Pulmonary artery endothelial cell (primary cell): ENCODE measurements around the gene GNMT. TPM values are rescaled to one million over a fixed set of nuclear protein-coding genes. Genes with fewer than 3 reads are reported as not detected.
"Not testable (repeated sequence)": the region's sequence is repeated elsewhere in the genome, so short reads cannot be mapped to it uniquely, and the experiment has no call there.

ENCODE experiments used
- DNase-seq: peaks from one replicate; pipeline ENCODE4 v3.0.0-alpha.2; 2011; ENCODE audit warnings: low read depth, low spot score
- total RNA-seq: library from RNA; depleted of rRNA; stranded (reverse); fragments of >200 nt; gene quantifications from 2 replicates; pipeline ENCODE4 v1.2.3, GENCODE V29; 2014

The GNMT gene
- total RNA-seq, 1 donor from 2014 or later: 0.13 TPM

DNA sequence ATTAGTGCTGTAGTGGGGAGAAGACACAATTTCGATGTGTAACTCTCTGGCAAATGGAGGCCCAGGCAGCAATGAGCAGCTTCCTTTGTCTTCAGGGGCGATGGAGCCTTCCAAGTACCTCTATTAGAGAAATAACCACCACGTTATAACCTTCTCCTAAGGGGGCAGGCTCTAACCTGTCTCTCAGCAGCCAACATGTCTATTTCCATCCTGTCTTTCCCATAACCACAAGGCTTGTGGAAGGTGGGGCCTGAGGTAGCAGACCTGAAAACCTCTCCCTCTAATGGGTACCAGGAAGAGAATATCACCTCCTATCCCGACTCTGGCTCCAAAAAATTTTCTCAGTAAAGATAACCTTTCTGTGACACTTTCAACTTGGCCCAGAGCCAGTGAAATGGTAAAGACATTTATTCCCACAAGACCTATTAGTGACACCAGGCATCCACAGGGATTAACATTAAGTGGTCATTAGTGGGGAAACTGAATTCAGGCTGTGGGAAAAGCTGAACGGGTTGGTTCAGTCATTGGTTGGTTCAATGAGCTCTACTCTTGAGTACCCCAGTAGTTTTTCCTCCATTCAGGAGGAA lies 14.5 kb downstream of the GNMT start:
- no peak for DNase-seq

DNA sequence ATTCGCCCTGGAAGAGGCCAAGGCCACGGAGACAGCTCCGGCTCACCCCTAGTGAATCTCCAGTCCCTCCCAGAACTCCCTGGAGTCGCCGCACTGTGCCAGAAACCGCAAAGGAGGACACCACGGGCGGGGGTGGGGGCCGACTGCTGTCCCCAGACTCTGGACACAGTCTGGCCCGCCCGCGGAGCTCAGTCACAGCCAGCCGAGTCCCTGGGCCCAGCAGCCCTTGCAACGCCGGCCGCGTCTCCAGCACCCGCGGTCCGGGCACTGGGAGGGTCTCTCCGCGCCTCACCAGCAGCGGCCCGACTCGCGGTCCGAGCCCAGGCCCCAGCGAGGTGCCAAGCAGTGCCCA lies 17.9 kb downstream of the GNMT start:
- no peak for DNase-seq

DNA sequence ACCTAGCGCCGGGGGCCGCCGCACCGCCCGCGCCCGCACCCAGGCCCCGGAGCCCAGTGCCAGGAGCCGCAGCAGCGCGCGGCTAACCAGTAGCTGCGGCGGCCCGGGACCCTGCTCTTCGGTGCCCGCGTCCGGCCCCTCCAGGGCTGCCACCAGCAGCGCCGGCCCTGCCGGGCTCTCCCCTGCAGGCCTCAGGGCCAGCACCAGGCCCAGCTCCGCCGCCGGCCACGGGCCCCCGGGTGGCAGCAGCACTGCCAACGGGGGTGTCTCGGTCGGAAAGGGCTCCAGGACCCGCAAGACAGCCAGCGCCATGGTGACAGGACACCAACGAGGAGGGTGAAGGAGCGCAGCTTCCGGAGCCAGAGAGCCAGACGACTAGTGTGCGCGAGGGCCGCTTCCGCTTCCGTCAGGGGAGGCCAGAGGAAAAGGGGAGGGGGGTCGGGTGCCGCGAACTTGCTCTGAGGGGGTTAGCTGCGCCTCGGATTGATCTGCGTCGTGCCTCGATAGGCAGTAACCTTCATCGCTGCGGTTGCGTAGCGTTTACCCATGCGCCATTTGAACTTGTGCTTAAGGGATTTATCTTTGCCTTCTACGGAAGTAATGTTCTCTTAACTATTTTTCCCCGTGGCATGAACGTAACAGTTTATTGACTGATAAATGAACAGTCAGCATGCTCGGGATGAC lies 18.4 kb downstream of the GNMT start, which contains the start of gene PEX6:
PEX6 (minus strand) TSS at position 343 of the 684 bp plus-strand sequence; CDS start at position 312, 31 bp downstream.
- DNase-seq: peak; percentile 52

DNA sequence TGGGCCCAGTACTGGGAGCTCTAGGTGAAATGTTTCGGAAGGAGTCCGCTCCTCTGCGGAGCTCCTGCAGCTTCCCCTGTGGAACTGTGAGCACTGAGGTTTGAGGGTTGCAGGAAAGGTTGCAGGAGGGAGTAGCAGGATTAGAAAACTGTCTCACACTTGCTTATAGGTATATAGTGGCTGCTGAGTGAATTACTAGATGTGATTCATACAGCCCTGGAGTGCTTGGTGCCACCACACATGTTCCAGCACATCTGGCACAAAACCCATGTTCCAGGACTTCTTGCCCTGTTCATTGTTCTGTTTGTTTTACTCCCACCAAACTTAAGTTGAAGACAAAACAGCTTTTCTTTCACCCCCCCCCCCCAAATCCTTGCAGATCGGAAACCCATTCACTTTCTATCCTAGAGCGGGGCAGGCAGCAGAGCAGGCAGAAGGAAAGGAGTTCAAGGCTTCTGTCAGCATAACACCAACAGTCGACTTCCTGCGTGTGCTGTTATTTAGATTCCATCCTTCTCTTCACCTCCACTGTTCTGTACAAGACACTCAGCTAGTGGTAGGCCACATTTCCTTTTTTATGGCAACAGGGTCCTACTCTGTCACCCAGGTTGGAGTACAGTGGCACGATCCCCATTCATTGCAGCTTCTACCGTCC lies 19.1 kb downstream of the GNMT start:
- DNase-seq: no peak

DNA sequence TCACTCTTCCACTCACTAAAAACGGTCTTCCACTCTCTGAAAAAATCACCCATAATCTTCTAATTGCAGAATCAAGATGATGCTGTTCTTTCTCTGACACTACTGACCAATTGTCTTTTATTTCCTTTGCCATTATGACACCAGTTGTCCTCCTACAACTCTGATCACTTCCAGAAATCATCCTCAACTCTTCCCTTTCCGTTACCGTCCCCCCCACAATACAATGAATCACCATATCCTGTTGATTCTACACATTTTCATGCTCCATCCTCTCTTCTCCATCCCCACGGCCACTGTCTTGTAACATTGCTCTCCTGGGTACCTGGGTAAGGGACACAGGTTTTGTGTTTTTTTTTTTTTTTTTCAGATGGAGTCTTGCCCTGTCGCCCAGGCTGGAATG lies 21.3 kb downstream of the GNMT start:
- DNase-seq: no peak

DNA sequence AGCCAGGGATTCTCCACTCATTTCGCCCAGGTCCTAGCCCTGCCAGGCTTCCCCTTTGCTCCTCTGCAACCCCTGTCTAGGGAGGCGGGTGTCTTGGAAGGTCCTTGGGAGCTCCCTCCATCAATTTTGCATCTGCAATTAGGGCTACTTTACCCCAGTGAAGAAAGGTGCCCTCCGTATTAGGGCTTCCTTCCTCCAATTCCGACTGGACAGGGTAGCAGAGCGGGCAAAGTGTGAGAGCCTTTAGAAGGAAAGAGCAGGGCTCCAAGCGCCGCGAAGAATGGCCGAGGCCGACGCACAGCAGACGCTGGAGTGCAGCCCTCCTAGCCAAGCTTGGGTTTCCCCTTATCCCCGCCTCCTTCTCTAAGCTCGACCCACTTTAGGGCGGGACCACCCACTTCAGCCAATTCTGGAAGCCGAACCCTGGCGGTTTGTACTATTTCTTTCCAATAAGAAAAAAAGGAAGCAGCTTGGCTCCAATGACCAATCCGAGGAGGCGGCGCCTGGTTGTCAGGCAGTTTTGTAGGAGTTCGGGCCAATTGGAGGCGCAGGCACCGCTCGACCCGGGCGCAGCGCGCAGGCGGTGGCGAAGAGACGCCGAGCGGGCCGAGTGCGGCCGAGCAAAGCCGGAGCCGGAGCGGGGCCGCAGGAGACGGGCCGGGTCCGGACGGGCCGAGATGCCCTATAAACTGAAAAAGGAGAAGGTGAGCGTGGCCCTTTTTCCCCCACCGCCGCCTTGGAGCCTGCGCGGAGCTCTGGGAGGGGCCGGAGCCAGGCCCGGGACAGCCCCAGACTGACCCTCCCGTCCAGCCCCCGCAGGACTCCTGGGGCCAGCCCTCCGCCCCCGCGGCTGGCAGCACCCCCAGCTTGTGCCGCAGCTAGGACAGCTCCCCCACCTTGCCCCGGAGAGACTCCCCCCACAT lies 23.7 kb downstream of the GNMT start, which contains the start of gene PPP2R5D:
PPP2R5D (plus strand) TSS at position 570 of the 923 bp plus-strand sequence; CDS start at position 678, 108 bp downstream.
- peak; percentile 95 for DNase-seq

DNA sequence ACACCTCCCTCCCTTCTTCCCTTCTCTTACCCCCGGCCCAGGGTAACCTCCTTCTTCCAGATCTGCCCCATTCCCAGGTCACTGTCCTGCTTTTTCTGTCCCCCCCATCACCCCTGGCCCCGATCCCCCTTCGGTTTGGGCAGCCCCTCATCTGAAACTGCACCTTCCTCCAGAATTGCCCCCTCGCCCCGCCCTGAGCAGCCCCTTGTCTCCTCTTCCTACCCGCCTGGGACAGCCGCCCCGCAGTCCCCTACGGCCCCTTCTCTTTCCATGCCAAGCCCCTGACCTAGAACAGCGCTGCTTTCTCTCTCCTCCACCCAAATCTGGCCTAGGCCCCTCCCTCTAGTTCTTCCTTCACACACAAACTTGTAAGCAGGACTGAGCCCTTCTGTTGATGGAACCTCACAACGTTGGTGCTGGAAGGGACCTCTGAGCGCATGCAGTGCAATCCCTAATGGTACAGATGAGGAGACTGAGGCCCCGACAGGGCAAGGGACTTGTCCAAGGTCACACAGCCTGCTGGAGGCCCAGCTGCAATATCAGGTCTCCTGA lies 24.4 kb downstream of the GNMT start:
- no peak for DNase-seq

DNA sequence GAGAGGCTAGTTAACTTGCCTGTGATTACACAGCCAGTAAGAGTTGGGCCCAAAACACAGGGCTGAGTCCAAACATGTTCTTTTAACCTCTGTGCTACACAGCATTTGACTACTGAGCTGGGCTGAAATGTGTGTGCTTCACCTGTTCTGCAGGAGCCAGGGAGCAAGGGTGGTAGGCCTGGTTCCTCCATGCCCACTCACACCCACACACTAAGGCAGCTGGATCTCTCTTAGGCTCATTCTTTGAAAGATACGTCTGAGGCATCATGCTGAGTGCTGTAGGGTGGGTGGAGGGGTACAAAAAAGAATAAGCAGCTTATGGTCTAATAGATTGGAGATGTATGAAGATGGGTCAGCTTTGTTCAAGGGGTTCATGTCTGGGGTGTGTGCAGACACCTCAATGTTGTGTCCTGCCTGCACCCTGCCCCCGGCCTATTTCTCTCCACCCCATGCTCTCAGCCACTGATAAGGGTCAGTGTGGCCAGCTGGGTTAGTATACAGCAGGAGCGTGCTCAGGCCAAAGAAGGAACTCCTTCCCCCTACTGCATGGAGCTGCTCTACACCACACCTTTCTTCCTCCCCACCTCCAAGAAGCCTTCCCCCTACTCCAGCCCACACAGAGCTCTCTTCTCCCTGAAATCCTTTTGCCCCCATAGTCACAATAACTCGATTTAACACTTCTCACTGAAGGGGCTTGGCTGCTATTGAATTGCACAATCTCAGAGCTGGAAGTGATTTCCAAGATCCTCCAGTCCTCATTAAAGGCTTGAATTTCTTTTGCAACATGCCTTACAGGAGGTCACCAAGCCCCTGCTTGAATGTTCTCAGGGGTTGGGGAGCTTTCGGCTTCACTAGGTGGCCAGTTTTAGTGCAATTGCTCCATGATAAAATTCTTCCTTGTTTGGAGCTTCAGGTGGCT lies 27.2 kb downstream of the GNMT start:
- DNase-seq: no peak

DNA sequence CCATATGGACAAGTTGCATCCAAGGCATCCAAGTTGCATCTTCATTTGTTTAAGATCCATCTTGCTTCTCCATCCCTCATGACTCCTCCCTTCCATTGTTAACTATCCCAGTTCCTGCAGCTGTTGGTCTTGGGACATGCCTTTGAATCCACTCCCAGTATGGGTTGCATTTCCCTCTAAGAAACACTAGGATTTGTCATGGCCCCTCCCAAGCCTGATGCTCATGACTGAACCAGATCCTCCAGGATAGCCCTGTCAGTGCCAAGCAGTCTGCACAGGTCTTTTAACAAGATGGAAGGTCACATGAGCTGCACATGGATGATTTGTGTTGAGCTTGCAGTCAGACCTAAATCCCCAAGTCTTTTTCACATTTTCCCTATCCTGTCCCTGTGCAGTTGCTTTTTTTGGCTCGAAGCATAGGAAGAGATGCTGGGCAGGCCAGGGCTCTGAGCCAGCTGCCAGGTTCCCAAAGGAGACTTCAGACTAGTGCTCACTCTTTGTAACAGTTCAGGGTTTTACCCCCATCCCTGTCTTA lies 28.0 kb downstream of the GNMT start:
- peak; percentile 27 for DNase-seq

DNA sequence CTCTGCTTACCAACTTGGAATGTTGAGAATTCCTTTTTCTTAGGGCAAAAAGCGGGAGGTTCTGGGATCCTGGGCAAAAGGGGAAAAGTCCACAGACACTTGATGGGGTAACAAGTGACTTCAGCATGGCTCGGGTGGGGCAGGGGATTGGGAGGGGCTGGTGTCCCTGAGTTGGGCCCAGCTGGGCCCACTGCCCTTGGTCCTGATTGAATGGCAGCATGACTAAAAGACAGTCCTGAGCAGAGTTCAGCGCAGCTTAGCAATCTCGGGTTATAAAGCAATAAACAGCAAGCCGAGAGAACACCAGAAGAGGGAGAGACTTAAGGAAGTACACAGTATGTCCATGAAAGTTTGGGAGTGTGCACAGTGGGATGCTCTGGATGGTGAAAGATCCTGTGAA lies 29.4 kb downstream of the GNMT start:
- no peak for DNase-seq

DNA sequence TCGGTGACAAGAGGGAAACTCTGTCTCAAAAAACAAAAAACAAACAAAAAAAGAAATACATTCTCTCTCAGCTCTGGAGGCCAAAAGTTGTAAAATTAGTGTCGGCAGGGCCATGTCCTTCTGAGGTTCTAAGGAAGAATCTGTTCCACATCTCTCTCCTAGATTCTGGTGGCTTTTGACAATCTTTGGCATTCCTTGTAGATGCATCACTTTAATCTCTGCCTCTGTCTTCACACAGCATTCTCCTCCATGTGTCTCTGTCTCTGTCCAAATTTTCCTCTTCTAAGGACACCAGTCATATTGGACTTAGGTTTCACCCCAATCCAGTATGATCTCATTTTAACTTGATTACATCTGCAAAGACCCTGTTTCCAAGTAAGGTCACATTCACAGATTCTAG lies 32.9 kb downstream of the GNMT start:
- DNase-seq: no peak

DNA sequence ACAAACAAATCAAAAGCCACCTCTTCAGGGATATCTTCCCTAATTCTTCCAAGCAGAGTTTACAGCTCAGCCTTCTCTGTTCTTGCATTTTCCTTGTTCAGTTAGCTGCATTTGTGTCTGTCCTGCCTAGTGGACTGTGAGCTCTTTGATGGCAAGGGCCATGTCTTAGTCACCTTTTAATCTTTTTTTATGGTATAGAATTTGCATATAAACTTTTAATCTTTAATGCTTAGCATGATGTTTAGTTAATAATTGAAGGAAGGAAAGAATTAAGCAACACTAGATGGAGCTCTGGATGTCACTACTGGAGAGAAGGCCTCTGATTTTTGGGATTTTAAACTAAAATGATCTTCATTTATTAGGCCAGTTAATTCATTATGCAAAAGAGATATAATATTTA lies 36.0 kb downstream of the GNMT start:
- no peak for DNase-seq

DNA sequence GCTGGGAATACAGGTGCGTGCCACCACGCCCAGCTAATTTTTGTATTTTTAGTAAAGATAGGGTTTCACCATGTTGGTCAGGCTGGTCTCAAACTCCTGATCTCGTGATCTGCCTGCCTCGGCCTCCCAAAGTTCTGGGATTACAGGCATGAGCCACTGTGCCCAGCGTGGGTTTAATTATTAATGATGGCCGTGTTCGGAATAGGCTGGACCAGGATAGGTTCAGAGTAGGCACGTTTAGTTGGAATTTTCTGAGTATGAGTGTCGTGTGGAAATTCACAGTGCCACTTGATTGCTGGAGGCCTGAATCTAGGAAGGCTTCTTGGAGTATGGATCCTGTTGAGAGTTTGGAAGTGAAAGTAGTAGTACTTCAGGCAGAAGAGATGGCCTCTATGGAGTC lies 37.7 kb downstream of the GNMT start:
- not testable (repeated sequence) for DNase-seq

DNA sequence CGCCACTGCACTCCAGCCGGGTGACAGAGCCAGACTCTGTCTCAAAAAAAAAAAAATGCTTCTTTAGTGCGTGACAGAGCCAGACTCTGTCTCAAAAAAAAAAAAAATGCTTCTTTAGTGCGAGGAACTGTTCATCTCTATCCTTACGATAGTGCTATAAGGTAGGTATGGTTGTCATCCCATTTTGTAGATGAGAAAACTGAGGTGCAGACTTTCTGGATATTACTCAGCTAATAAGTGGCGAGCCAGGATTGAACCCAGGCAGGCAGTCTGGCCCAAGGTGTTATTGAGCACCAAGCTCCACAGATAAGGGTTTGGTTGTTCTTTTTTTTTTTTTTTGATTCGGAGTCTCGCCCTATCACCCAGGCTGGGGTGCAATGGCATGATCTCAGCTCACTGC lies 41.3 kb downstream of the GNMT start:
- DNase-seq: no peak

DNA sequence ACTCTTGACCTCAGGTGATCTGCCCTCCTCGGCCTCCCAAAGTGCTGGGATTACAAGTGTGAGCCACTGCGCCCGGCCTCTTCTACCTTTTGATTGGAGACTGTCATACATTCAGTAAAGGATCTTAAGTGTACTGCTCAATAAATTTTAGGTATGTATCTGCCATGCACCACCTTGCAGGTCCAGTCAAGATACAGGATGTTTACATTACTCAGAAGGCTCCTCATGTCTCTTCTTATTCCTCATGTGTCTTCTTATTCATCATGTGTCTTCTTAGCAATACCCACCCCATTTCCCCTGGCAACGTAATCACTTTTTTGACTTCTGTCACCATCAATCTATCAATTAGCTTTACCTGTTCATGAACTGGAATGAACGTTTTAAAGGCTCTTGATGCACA lies 45.3 kb downstream of the GNMT start:
- DNase-seq: no peak

DNA sequence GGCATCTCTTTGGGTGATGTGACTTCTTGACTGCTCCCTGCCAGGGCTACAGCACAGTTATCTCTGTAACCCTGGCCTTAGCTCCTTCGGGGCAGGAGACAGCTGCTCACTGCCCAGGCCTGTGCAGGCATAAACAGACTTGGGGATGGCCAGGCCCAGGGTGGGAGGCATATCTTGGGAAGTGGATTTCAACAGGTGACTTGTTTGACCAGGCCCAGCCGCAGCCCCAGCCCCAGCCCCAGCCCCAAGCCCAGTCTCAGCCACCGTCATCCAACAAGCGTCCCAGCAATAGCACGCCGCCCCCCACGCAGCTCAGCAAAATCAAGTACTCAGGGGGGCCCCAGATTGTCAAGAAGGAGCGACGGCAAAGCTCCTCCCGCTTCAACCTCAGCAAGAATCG lies 45.7 kb downstream of the GNMT start:
- DNase-seq: no peak

DNA sequence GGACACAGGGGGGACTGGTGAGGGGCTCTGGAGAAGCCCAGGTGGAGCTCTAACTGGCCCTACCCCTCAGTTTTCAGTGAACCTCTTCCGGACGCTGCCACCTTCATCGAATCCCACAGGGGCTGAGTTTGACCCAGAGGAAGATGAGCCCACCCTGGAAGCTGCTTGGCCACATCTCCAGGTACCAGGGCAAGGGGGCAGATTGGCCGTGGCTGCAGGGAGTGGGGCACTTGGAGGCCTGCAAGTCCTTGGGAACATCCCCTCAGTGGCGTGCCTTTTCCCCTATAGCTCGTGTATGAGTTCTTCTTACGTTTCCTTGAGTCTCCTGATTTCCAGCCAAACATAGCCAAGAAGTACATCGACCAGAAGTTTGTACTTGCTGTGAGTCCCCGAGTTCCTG lies 46.6 kb downstream of the GNMT start:
- no peak for DNase-seq

DNA sequence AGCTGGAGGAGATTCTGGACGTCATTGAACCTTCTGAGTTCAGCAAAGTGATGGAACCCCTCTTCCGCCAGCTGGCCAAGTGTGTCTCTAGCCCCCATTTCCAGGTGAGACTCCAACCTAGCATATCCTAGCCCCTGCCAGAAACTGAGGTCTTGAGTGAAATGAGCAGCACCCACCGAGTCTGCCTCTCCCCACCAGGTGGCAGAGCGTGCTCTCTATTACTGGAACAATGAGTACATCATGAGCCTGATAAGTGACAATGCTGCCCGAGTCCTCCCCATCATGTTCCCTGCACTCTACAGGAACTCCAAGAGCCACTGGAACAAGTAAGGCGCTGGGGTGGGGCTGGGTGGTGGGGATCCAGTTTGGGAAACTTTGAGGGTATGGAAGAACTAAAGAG lies 48.6 kb downstream of the GNMT start:
- DNase-seq: no peak

DNA sequence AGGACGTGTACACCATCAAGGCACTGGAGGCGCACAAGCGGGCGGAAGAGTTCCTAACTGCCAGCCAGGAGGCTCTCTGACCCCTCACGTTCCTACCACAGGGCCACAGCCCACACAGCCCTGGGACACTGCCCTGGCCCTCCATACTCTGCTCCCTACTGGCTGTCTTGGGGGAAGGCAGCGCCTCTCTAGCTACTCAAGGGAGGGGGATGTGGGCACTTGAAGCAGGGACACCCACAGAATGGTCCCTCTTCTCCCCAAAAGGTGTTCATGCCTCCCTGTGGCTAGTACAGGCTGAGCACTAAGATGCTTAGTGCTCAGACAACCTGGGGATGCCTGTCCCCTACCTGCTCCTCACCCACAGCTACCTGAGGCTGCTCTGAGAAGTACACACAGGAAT lies 50.7 kb downstream of the GNMT start:
- DNase-seq: no peak

DNA sequence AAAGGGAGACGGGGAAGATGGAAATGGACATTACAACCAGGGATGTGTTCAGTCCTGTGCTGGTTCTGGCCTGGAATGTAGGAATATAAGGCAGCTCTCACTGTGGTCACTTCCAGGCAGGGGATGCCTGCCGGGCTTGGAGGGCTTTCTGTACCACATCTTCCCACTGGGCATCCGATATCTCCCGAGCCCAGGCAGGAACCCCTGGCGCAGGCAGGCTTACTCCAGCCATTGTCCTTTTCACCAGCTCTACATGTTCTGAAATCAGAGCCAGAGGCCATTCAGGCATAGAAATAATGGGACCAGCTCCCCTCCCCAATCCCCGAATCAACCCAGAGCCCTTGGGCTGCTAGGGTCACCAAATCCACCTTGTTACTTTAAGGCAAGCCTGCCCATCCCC lies 51.8 kb downstream of the GNMT start:
- DNase-seq: no peak
